Neural cell (in vitro differentiated cells): ENCODE results near the gene MAPK10.

Experiments used
- EP300 ChIP-seq: fragments of 450-650 bp; conservative IDR thresholded peaks from 2 replicates; pipeline ENCODE4 v1.6.1; 2014; ENCODE audit warnings: antibody characterized with exemption, mild to moderate bottlenecking, moderate library complexity; ENCODE audit not compliant: poor library complexity, severe bottlenecking
- RAD21 ChIP-seq: fragments of 450-650 bp; conservative IDR thresholded peaks from 2 replicates; pipeline ENCODE4 v1.6.1; 2014; ENCODE audit warnings: antibody characterized with exemption, mild to moderate bottlenecking, moderate library complexity
- TF ChIP-seq, protein P1 (sequence below): fragments of 450-650 bp; IDR thresholded peaks from 2 replicates; pipeline ENCODE4 v1.5.1; 2014; ENCODE audit warnings: antibody characterized with exemption, mild to moderate bottlenecking, moderate library complexity; ENCODE audit not compliant: poor library complexity, severe bottlenecking

DNA sequence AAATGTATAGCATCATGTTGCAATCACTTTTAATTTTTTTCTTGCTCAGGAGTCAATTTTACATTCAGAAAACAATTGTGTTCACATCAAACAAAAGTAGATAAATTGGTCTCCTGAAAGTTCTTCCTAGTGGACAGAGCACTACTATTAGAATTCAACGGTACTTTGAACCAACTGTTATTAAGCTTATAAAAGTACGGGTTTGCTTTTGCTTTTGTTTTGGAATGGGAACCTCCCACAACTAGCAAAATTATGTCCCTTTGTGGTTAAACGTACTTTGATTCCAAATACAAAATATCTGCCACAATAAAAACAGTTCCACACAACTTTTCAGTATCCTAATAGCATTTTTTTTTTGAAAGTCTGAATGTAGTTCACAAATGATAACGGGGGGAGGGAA, 8.6 kb upstream of the MAPK10 start:
- TF ChIP-seq RAD21 (no peak), EP300 (no peak)
- TF ChIP-seq, protein P1, sequence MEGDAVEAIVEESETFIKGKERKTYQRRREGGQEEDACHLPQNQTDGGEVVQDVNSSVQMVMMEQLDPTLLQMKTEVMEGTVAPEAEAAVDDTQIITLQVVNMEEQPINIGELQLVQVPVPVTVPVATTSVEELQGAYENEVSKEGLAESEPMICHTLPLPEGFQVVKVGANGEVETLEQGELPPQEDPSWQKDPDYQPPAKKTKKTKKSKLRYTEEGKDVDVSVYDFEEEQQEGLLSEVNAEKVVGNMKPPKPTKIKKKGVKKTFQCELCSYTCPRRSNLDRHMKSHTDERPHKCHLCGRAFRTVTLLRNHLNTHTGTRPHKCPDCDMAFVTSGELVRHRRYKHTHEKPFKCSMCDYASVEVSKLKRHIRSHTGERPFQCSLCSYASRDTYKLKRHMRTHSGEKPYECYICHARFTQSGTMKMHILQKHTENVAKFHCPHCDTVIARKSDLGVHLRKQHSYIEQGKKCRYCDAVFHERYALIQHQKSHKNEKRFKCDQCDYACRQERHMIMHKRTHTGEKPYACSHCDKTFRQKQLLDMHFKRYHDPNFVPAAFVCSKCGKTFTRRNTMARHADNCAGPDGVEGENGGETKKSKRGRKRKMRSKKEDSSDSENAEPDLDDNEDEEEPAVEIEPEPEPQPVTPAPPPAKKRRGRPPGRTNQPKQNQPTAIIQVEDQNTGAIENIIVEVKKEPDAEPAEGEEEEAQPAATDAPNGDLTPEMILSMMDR = no peak
